GM21619 (cell line): ENCODE measurements around the gene PPP1CC.

Source experiments
- ATAC-seq: cut with Tn5 transposase; IDR thresholded peaks from one replicate; pipeline ENCODE4 v1.9.1; 2021; ENCODE audit not compliant: unreplicated experiment

Gene PPP1CC

DNA sequence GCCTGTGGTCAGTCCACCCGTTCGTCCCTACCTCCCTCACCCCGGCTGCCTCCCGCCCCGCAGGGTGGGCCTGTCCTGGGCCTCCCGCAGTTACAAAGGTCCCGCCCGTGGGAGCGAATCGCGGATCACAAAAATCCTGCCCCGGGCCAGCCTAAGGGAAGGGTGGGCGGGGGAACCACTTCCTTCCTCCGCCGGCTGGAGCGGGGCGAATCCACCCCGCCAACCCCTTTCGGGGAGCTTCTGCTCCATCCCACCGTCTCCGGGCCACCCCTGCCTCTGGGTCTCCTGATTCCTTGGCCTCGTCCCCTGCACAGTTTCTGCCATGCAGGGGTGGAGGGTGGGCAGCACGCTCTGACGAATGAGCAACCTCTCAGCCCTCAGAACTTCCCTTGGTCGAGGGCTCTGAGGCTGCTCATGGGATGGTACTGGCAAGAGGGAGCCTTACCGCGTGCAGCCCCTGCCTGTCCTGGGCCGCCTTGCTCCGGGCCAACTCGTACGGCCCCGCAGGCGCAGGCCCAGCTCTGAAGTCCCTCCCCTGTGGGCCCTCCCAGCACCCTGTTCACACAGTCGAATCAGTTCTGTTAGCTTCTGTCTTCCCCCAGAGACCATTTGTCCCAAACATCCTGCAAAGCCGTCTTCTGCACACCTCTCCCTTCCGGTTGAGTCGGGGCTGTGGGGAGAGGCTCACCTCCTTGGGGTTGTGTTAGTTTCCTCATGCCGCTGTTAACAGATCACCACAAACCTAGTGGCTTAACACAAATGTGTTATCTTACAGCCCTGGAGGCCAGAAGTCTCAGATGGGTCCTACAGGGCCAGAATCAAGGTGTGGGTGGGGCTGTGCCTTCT is 53.2 kb downstream of the PPP1CC start:
- ATAC-seq = peak; percentile 44

GRCh38 chr12:110688446-110689280 is 54.0 kb downstream of the PPP1CC start, which contains the start of gene HVCN1:
HVCN1 (minus strand) TSS chr12:110689115; CDS start chr12:110683245, 5,870 bp downstream.
- peak; percentile 32 for ATAC-seq

GRCh38 chr12:110687396-110688169 is 55.1 kb downstream of the PPP1CC start:
- ATAC-seq = no peak

GRCh38 chr12:110686294-110686903 is 56.3 kb downstream of the PPP1CC start:
- ATAC-seq = no peak

- no peak for ATAC-seq
Observed at GRCh38 chr12:110684312-110684836, 58.3 kb downstream of the PPP1CC start.

- no peak for ATAC-seq
Observed at GRCh38 chr12:110683888-110684287, 58.8 kb downstream of the PPP1CC start.

GRCh38 chr12:110680032-110680431 is 62.7 kb downstream of the PPP1CC start:
- ATAC-seq = no peak

DNA sequence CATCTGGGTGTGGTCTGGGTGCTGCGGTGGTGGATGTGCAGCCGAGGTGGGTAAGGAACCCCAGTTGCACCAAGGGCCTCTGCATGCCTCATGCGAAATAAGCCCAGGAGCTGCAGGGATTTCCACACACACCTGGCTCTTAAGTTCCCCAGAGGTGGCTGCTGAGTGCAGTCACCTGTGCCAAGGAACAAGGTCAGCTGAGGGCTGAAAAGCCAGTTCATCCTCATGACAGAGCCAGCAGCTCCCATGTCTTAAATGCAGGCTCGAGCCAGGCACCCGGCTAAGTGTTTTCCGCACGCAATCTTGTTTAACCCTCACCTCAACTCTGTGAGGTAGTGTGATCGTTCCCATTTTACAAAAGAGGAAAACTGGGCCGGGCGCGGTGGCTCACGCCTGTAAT is 63.5 kb downstream of the PPP1CC start:
- ATAC-seq = no peak

DNA sequence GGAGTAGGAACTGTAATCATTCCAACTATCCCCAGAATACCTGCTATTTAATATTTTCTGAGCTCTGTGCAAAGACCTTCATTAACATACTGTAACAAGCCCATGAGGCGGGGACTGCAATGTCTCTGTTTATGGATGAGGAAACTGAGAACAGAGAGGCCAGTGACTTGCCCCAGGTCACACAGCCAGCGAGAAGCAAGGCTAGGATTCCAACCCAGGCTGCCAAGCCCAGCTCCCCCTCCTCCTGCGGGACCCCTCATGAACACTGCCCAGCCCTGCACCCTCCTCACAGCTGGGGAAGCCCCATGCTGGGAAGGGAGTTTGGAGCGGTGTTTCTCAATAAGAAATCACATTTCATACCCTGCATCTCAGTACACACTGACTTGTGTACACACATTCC is 64.7 kb downstream of the PPP1CC start:
- ATAC-seq = peak; percentile 3

- peak; percentile 82 for ATAC-seq
Observed at GRCh38 chr12:110677206-110677911, 65.3 kb downstream of the PPP1CC start.

- no peak for ATAC-seq
Observed at GRCh38 chr12:110676171-110676570, 66.5 kb downstream of the PPP1CC start.

- peak; percentile 57 for ATAC-seq
Observed at GRCh38 chr12:110670161-110670701, 72.5 kb downstream of the PPP1CC start.
